BE2C (cell line): ENCODE results near the gene IL1RL1.

Source experiments
- DNase-seq: peaks from one replicate; pipeline ENCODE4 v3.0.0-alpha.2; 2020
- H3K27me3 ChIP-seq: fragments of 250-450 bp; sonication (Bioruptor Pico); 2 replicates; pipeline ENCODE4 v1.5.1; 2020; ENCODE audit warnings: mild to moderate bottlenecking
- H3K36me3 ChIP-seq: fragments of 250-450 bp; sonication (Bioruptor Pico); 2 replicates; pipeline ENCODE4 v1.5.1; 2020; ENCODE audit warnings: mild to moderate bottlenecking
- H3K4me1 ChIP-seq: fragments of 250-450 bp; sonication (Bioruptor Pico); 2 replicates; pipeline ENCODE4 v1.5.1; 2020
- H3K4me3 ChIP-seq: 2 replicates; pipeline ENCODE4 v1.5.1; 2011; ENCODE audit warnings: low read depth, low read length
- H3K9me3 ChIP-seq: fragments of 250-450 bp; sonication (Bioruptor Pico); 2 replicates; pipeline ENCODE4 v1.5.1; 2020
- TF ChIP-seq, protein P1 (sequence below): IDR thresholded peaks from 2 replicates; pipeline ENCODE4 v1.5.1; 2012; ENCODE audit warnings: mild to moderate bottlenecking, low read depth, low read length

Gene IL1RL1

DNA sequence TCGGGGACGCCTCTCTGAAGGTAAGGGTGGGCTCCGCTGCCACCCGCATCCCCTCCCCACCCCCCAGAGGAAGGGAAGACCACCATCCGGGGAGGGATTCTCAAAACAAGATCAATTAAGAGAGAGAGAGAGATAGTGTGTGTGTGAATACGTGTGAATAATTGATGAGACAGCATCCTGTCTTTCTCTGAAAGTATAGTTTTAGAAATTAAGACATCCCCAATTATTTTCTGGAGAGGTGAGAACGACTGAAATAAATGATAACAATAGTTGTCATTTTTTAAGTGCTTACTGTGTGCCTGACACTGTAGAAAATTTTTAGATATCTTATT lies 45.0 kb downstream of the IL1RL1 start:
- H3K27me3 ChIP-seq = no peaks in the 10 kb centered on the region
- H3K9me3 ChIP-seq = no peaks in the 10 kb centered on the region
- no peak overlapping the region for H3K4me3 ChIP-seq
- TF ChIP-seq, protein P1, sequence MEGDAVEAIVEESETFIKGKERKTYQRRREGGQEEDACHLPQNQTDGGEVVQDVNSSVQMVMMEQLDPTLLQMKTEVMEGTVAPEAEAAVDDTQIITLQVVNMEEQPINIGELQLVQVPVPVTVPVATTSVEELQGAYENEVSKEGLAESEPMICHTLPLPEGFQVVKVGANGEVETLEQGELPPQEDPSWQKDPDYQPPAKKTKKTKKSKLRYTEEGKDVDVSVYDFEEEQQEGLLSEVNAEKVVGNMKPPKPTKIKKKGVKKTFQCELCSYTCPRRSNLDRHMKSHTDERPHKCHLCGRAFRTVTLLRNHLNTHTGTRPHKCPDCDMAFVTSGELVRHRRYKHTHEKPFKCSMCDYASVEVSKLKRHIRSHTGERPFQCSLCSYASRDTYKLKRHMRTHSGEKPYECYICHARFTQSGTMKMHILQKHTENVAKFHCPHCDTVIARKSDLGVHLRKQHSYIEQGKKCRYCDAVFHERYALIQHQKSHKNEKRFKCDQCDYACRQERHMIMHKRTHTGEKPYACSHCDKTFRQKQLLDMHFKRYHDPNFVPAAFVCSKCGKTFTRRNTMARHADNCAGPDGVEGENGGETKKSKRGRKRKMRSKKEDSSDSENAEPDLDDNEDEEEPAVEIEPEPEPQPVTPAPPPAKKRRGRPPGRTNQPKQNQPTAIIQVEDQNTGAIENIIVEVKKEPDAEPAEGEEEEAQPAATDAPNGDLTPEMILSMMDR = no peak
- DNase-seq = no peak
- H3K4me1 ChIP-seq = no peaks in the 10 kb centered on the region
- no peaks in the 10 kb centered on the region for H3K36me3 ChIP-seq

DNA sequence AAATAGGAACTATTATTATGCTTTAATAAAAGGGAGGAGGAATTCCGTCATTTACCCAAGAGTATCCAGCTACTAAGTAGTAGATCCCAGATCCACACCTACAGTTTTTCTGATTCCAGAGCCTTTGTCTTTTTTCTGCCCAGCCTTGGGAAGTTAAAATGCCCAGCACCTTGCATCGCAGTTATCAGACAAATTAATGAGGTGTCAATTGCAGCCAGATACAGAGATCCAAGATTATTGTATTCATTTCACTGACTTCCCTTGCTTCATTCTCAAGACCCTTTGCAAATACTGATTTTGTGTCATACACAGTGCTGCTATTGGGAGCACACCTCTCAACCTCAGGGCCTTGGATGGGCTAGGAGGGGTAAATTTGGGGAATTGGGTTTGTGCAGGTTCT lies 45.4 kb downstream of the IL1RL1 start:
- no peaks in the 10 kb centered on the region for H3K36me3 ChIP-seq
- no peak for DNase-seq
- TF ChIP-seq, protein P1 = no peak
- H3K4me3 ChIP-seq = no peak overlapping the region
- no peaks in the 10 kb centered on the region for H3K9me3 ChIP-seq
- no peaks in the 10 kb centered on the region for H3K27me3 ChIP-seq
- H3K4me1 ChIP-seq = no peaks in the 10 kb centered on the region

DNA sequence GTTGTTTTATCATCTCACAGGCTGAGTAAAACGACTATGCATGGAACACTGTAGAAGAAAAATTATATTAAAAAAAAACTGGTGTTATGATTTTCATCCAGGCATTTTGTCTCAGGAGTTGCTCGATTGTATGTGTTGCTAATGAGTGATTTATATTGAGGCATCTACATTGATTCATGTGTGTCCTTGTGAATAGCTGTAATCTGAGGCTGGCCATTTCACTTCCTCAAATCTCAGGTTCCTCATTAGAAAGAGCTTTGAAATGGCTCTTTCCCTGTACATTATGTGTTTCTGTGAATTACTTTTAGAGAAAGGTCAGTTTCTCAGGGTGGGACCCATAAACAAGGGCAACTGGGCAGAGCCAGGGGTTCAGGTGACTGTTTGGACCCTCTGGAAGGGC lies 46.6 kb downstream of the IL1RL1 start:
- no peaks in the 10 kb centered on the region for H3K36me3 ChIP-seq
- H3K9me3 ChIP-seq = no peaks in the 10 kb centered on the region
- TF ChIP-seq, protein P1 = no peak
- no peaks in the 10 kb centered on the region for H3K4me1 ChIP-seq
- H3K4me3 ChIP-seq = no peak overlapping the region
- H3K27me3 ChIP-seq = no peaks in the 10 kb centered on the region
- no peak for DNase-seq

DNA sequence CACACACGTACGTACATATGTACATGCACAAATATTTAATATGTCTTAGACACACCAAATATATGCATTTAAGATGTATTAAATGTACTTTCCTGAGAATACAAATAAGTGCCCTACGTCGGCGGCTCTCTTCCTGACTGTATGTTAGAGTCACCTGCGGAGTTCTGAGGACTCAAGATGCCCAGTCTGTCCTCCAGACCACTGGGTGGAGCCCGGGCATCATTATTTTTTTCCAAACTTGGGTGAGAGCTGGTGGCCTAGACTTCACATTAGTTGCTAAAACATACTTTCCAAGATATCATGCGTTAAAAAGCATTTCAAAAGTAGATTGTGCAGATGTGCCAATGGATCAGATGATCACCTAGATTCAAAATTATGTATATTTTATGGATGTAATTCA lies 47.1 kb downstream of the IL1RL1 start:
- DNase-seq = no peak
- TF ChIP-seq, protein P1 = no peak

DNA sequence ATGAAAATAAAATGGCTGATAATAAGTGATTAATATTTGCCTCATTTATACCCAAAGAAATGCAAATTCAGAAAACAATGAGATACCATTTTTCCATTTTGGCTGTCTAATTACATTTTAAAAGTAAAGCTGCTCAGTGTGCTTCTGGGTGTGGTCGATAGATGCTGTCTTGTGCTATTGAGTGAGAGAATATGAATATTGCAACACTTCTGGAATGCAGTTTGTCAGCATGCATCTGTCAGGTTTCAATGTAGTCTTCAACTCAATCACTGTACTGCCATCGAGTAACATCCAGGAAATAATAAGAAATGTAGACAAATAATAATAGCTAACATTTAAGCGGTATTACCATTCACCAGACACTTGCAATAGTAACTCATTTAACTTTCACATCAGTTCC lies 48.2 kb downstream of the IL1RL1 start:
- no peak for DNase-seq
- no peaks in the 10 kb centered on the region for H3K27me3 ChIP-seq
- no peaks in the 10 kb centered on the region for H3K36me3 ChIP-seq
- H3K9me3 ChIP-seq = no peaks in the 10 kb centered on the region
- H3K4me1 ChIP-seq = no peaks in the 10 kb centered on the region
- H3K4me3 ChIP-seq = no peak overlapping the region
- TF ChIP-seq, protein P1 = no peak

More for the DNA sequence above, 47.1 kb downstream of the IL1RL1 start:
- Histone ChIP-seq H3K9me3 (no peaks in the 10 kb centered on the region), H3K4me1 (no peaks in the 10 kb centered on the region), H3K27me3 (no peaks in the 10 kb centered on the region), H3K36me3 (no peaks in the 10 kb centered on the region), H3K4me3 (no peak overlapping the region)

DNA sequence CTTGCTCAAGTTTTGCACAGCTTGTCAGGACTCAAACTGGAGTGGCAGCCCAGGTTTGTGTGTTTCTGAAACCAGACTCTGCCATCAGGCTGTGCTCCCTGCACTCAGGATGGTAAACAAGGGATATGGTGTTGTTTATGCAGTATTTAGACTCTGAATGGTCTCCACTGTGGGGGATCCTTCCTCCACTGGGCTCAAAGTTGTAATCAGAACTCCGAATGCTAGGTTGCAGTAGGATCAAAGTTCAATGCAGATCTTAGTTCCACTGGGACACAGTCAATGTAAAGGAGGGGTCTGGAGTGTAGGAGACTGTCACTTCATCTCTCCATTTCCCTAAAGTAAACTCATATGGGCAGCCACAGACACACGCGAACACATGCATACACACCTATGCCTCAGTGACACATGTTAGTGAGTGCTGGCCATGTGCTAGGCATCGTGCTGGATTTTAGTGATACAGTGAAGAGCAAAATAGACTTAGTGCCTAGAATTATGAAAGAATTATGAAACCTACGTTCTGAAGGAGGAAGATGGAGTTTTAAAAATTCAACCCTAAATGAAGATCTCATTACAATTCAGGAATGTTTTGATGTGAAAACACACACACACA lies 50.4 kb downstream of the IL1RL1 start:
- H3K27me3 ChIP-seq = no peaks in the 10 kb centered on the region

More for the DNA sequence above, 50.4 kb downstream of the IL1RL1 start:
- H3K4me3 ChIP-seq = no peak overlapping the region
- H3K36me3 ChIP-seq = no peaks in the 10 kb centered on the region
- TF ChIP-seq, protein P1 = no peak
- no peaks in the 10 kb centered on the region for H3K4me1 ChIP-seq
- no peaks in the 10 kb centered on the region for H3K9me3 ChIP-seq
- DNase-seq = no peak
